Esophagus muscularis mucosa (tissue), 4 donors: ENCODE data around the gene CER1. TPM values are rescaled to one million over a fixed set of nuclear protein-coding genes. Genes with fewer than 3 reads are reported as not detected.

Experiments used
- DNase-seq: peaks from one replicate; pipeline ENCODE4 v3.0.0-alpha.2; 2017; ENCODE audit errors: extremely low spot score
- H3K27ac ChIP-seq, 4 donors: fragments of 200-600 bp; sonication (generic); replicated peaks in 1 of 4; 1 replicate in 3 of 4; 2 replicates in 1 of 4; pipeline ENCODE4 v1.5.1; 2016 to 2019; ENCODE audit warnings: mild to moderate bottlenecking in 1 of 4
- H3K27me3 ChIP-seq, 4 donors: fragments of 200-600 bp; sonication (generic); one replicate each; pipeline versions ENCODE4 v1.5.1 to v1.6.0; 2016 to 2019
- H3K36me3 ChIP-seq, 4 donors: fragments of 200-600 bp; sonication (generic); one replicate each; pipeline ENCODE4 v1.5.1; 2016 to 2019
- H3K4me1 ChIP-seq, 4 donors: fragments of 200-600 bp; sonication (generic); one replicate each; pipeline ENCODE4 v1.5.1; 2016 to 2019
- H3K4me3 ChIP-seq, 4 donors: fragments of 200-600 bp; sonication (generic); 1 replicate in 2 of 4; 2 replicates in 2 of 4; pipeline ENCODE4 v1.5.1; 2016 to 2019; ENCODE audit warnings: mild to moderate bottlenecking in 4 of 4, moderate library complexity in 1 of 4
- H3K9me3 ChIP-seq, 4 donors: fragments of 200-600 bp; sonication (generic); 1 replicate in 3 of 4; 2 replicates in 1 of 4; pipeline ENCODE4 v1.5.1; 2016 to 2019
- CTCF ChIP-seq, 3 experiments: fragments of 200-600 bp in 2 of 3; fragments of 450-650 bp in 1 of 3; sonication (generic) in 2 of 3; IDR thresholded peaks; one replicate each; pipeline ENCODE4 v1.5.1; 2017 to 2019; ENCODE audit warnings: antibody characterized with exemption in 3 of 3, mild to moderate bottlenecking in 2 of 3, moderate library complexity in 1 of 3
- EP300 ChIP-seq: sonication (generic); formaldehyde crosslinking; IDR thresholded peaks from one replicate; pipeline ENCODE4 v1.6.1; 2017; ENCODE audit warnings: antibody characterized with exemption
- POLR2A ChIP-seq: fragments of 450-650 bp; IDR thresholded peaks from one replicate; pipeline ENCODE4 v1.6.1; 2017; ENCODE audit warnings: antibody characterized with exemption, moderate library complexity, mild to moderate bottlenecking, low read depth
- POLR2AphosphoS5 ChIP-seq, 2 donors: sonication (generic); formaldehyde crosslinking; IDR thresholded peaks; one replicate each; pipeline ENCODE4 v1.6.1; 2017; ENCODE audit warnings: antibody characterized with exemption in 2 of 2
- WGBS: methylation state at CpG from one replicate; pipeline ENCODE4 v1.1.5; 2018; 5-methylcytosine and 5-hydroxymethylcytosine counted together
- intact Hi-C: fragments of 100-400 bp; cut with DNase I; formaldehyde crosslinking; loops from one replicate; pipeline ENCODE4 v1.15.1; 2023
- total RNA-seq, 4 donors: library from RNA; depleted of rRNA; stranded (reverse); fragments of >200 nt; gene quantifications; one replicate each; pipeline versions ENCODE4 v1.1.0 to v1.2.1, GENCODE V29; 2016

The CER1 gene
- not detected for total RNA-seq

GRCh38 chr9:14722391-14723035 lies at the start of gene CER1:
Gene CER1 (minus strand): TSS chr9:14722733. CDS start chr9:14722672, 61 bp downstream.
- intact Hi-C loops: no loop called here
- Histone ChIP-seq H3K27me3 (peaks cover 0 to 12% (median 0%) of the 10 kb centered on the region in 4 donors), H3K4me3 (no peak within 1 kb of the TSS), H3K4me1 (no peaks in the 10 kb centered on the region), H3K36me3 (no peaks in the 10 kb centered on the region), H3K9me3 (no peaks in the 10 kb centered on the region), H3K27ac (no peak within 1 kb of the TSS)
- no peak for DNase-seq
- TF ChIP-seq POLR2A (no peak), EP300 (no peak), POLR2AphosphoS5 (IDR thresholded peaks at IDR 0.05) (no peak), CTCF (IDR thresholded peaks at IDR 0.05) (no peak)
- WGBS: 36% methylated on average over 7 of the region's 7 CpGs

GRCh38 chr9:14770592-14770991 lies 48.1 kb upstream of the CER1 start:
- peaks cover 0 to 4% (median 0%) of the 10 kb centered on the region in 4 donors for H3K4me1 ChIP-seq
- 81% methylated on average over 7 of the region's 7 CpGs for WGBS
- H3K36me3 ChIP-seq: no peaks in the 10 kb centered on the region
- no peak for TF ChIP-seq EP300
- TF ChIP-seq POLR2AphosphoS5 (IDR thresholded peaks at IDR 0.05): no peak
- TF ChIP-seq CTCF (IDR thresholded peaks at IDR 0.05): no peak
- TF ChIP-seq POLR2A: no peak
- H3K27ac ChIP-seq: no peak overlapping the region
- DNase-seq: no peak
- H3K4me3 ChIP-seq: no peak overlapping the region
- no peaks in the 10 kb centered on the region for H3K27me3 ChIP-seq
- intact Hi-C loops: no loop called here
- H3K9me3 ChIP-seq: no peaks in the 10 kb centered on the region

GRCh38 chr9:14769230-14769571 lies 46.7 kb upstream of the CER1 start:
- intact Hi-C loops: loop anchor here (2.0 kb wide), 1 partner anchor 152 kb away; no protein-coding TSS in a partner anchor
- WGBS: 41% methylated on average over 3 of the region's 3 CpGs

GRCh38 chr9:14768405-14769229 lies 46.1 kb upstream of the CER1 start:
- peak; percentile 65 to 83 (median 70) for TF ChIP-seq CTCF (IDR thresholded peaks at IDR 0.05)
- TF ChIP-seq EP300: no peak
- TF ChIP-seq POLR2A: no peak
- TF ChIP-seq POLR2AphosphoS5 (IDR thresholded peaks at IDR 0.05): no peak
- Histone ChIP-seq H3K27ac (no peak overlapping the region), H3K9me3 (no peaks in the 10 kb centered on the region), H3K36me3 (no peaks in the 10 kb centered on the region), H3K27me3 (no peaks in the 10 kb centered on the region), H3K4me1 (peaks cover 0 to 4% (median 0%) of the 10 kb centered on the region in 4 donors), H3K4me3 (no peak overlapping the region)
- DNase-seq: no peak
- intact Hi-C loops: loop anchor here (2.0 kb wide), 1 partner anchor 152 kb away; no protein-coding TSS in a partner anchor
- WGBS: 29% methylated on average over 8 of the region's 8 CpGs

More at GRCh38 chr9:14769230-14769571, 46.7 kb upstream of the CER1 start:
- Histone ChIP-seq H3K36me3 (no peaks in the 10 kb centered on the region), H3K4me1 (peaks cover 0 to 4% (median 0%) of the 10 kb centered on the region in 4 donors), H3K9me3 (no peaks in the 10 kb centered on the region), H3K27ac (no peak overlapping the region), H3K27me3 (no peaks in the 10 kb centered on the region), H3K4me3 (no peak overlapping the region)
- no peak for TF ChIP-seq POLR2AphosphoS5 (IDR thresholded peaks at IDR 0.05)
- TF ChIP-seq CTCF (IDR thresholded peaks at IDR 0.05): no peak
- no peak for TF ChIP-seq POLR2A
- DNase-seq: no peak
